ENCODE data around the gene ZFP2.

- TF ChIP-seq CTCF (IDR thresholded peaks at IDR 0.05) (no peak), POLR2A (IDR thresholded peaks at IDR 0.05) (no peak)
Observed at GRCh38 chr5:178902849-178903248, 7.1 kb downstream of the ZFP2 start.
